Subcutaneous abdominal adipose tissue (tissue), 5 donors: ENCODE measurements around the gene TRABD2B.

Source experiments
- H3K27ac ChIP-seq: one replicate; pipeline ENCODE4 v1.7.0; 2013; ENCODE audit warnings: low read depth, mild to moderate bottlenecking, inconsistent platforms, low read length, moderate library complexity
- H3K27me3 ChIP-seq, 5 donors: one replicate each; pipeline ENCODE4 v1.7.0; 2013; ENCODE audit warnings: low read length in 5 of 5, inconsistent platforms in 1 of 5; ENCODE audit not compliant: control insufficient read depth in 5 of 5, insufficient read depth in 4 of 5
- H3K36me3 ChIP-seq, 5 donors: one replicate each; pipeline ENCODE4 v1.7.0; 2013; ENCODE audit warnings: low read length in 5 of 5; ENCODE audit not compliant: control insufficient read depth in 5 of 5, insufficient read depth in 5 of 5
- H3K4me1 ChIP-seq, 5 donors: one replicate each; pipeline ENCODE4 v1.7.0; 2013; ENCODE audit warnings: low read length in 5 of 5, mild to moderate bottlenecking in 3 of 5, moderate library complexity in 1 of 5; ENCODE audit not compliant: control insufficient read depth in 5 of 5, insufficient read depth in 5 of 5
- H3K4me3 ChIP-seq, 5 donors: one replicate each; pipeline ENCODE4 v1.7.0; 2013; ENCODE audit warnings: low read length in 5 of 5, low read depth in 1 of 5
- H3K9ac ChIP-seq, 5 donors: one replicate each; pipeline ENCODE4 v1.7.0; 2013; ENCODE audit warnings: low read length in 5 of 5, mild to moderate bottlenecking in 4 of 5, moderate library complexity in 3 of 5
- H3K9me3 ChIP-seq, 5 donors: one replicate each; pipeline ENCODE4 v1.7.0; 2013; ENCODE audit warnings: low read length in 5 of 5; ENCODE audit not compliant: control insufficient read depth in 5 of 5
- donor health status: healthy.
- donor health status: healthy.
- donor health status: healthy.
- donor health status: healthy.
- donor health status: healthy.

Gene TRABD2B

DNA sequence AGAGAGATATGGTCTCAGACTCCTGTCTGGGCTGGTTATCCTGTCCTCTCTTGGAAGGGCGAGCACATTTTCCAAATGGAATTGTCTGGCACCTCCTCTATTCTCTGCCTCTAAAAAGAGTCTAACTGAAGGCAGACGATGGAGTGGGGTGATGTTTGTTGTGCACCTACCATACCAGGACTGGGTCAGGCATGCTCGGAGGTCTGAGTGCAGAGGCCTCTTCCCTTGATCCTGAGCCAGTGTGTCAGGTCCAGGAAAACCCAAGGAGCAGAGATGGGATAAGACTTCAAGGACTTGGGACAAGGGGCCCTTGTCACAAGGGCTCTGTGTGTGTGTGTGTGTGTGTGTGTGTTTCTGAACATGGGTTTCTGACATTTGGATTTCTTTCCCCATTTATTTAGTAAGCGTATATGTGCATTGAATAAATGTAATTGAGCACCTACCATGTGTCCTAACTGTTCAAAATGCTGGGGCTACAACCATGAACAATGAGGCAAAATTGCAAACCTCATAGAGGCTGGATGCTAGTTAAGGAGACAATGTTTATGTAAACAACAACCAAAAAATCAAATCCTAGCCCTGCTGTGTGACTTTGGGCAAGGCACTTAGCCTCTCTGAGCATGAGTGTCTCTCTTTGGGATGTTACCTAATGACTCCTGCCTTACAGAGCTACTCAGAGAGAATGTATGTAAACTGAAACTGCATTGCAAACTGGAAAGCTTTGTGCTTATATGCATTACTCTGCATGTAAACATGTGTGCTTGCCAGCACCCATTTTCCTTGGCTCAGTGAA lies 283.0 kb downstream of the TRABD2B start:
- H3K4me3 ChIP-seq: no peak overlapping the region

GRCh38 chr1:47713333-47713953 lies 283.7 kb downstream of the TRABD2B start:
- Histone ChIP-seq H3K27me3 (peaks cover 36 to 72% (median 63%) of the 10 kb centered on the region in 5 donors), H3K9me3 (no peaks in the 10 kb centered on the region), H3K27ac (no peak overlapping the region), H3K4me1 (peaks cover 0 to 24% (median 23%) of the 10 kb centered on the region in 5 donors), H3K4me3 (no peak overlapping the region), H3K36me3 (no peaks in the 10 kb centered on the region), H3K9ac (no peak overlapping the region)

More for the DNA sequence above, 283.0 kb downstream of the TRABD2B start:
- peaks cover 0 to 17% (median 16%) of the 10 kb centered on the region in 5 donors for H3K4me1 ChIP-seq
- peaks cover 33 to 65% (median 56%) of the 10 kb centered on the region in 5 donors for H3K27me3 ChIP-seq
- H3K36me3 ChIP-seq: no peaks in the 10 kb centered on the region
- H3K27ac ChIP-seq: no peak overlapping the region
- H3K9ac ChIP-seq: no peak overlapping the region
- H3K9me3 ChIP-seq: no peaks in the 10 kb centered on the region

DNA sequence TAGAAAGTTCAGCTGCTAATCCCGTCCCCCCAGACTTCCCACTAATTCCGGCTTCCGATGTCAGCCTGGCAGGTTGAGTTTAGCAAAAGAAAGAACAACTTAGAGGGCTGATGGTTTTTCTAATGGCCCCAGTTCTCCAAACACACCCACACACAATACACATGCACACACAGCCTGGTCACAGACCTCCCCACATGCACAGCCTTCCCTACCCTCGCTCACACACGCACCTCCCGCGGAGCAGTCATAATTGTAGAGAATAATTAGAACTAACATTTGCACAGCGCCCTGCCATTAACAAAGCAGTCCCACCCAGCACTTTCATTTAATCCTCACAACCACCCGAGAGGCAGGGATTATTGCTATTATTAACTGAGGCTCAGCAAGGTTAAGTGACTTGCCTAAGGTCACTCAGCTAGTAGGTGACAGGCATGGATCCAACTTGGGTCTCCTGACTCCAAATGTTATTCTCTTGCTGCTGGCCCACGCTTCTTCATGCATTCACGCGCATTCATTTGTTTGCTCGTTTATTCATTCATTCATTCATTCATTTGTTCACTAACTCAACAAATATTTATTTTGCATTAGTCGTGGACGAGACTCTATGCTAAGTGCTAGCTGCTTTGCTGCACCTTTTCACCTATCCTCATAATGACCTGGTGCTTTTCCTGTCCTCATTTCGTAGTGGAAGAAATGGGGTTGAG lies 284.4 kb downstream of the TRABD2B start:
- Histone ChIP-seq H3K4me3 (no peak overlapping the region), H3K27ac (no peak overlapping the region), H3K9ac (no peak overlapping the region), H3K4me1 (peaks cover 0 to 28% (median 25%) of the 10 kb centered on the region in 5 donors), H3K27me3 (peaks cover 36 to 79% (median 69%) of the 10 kb centered on the region in 5 donors), H3K9me3 (no peaks in the 10 kb centered on the region), H3K36me3 (no peaks in the 10 kb centered on the region)

GRCh38 chr1:47711848-47712492 lies 285.2 kb downstream of the TRABD2B start:
- Histone ChIP-seq H3K4me1 (peaks cover 0 to 28% (median 26%) of the 10 kb centered on the region in 5 donors), H3K9ac (no peak overlapping the region), H3K27me3 (peaks cover 36 to 85% (median 73%) of the 10 kb centered on the region in 5 donors), H3K36me3 (no peaks in the 10 kb centered on the region), H3K4me3 (no peak overlapping the region), H3K9me3 (no peaks in the 10 kb centered on the region), H3K27ac (no peak overlapping the region)

GRCh38 chr1:47711184-47711847 lies 285.9 kb downstream of the TRABD2B start:
- no peak overlapping the region for H3K4me3 ChIP-seq
- peaks cover 0 to 28% (median 26%) of the 10 kb centered on the region in 5 donors for H3K4me1 ChIP-seq
- peaks cover 36 to 83% (median 73%) of the 10 kb centered on the region in 5 donors for H3K27me3 ChIP-seq
- no peaks in the 10 kb centered on the region for H3K9me3 ChIP-seq
- H3K27ac ChIP-seq: no peak overlapping the region
- no peak overlapping the region for H3K9ac ChIP-seq
- no peaks in the 10 kb centered on the region for H3K36me3 ChIP-seq
